PC-9 (cell line): ENCODE data around the gene ZNF266.

Experiments used
- CTCF ChIP-seq: fragments of 200-600 bp; sonication (generic); conservative IDR thresholded peaks from 2 replicates; pipeline ENCODE4 v1.6.1; 2017; ENCODE audit warnings: mixed run types, antibody characterized with exemption, mild to moderate bottlenecking, moderate library complexity
- EZH2 ChIP-seq: fragments of 200-600 bp; sonication (generic); IDR thresholded peaks from 2 replicates; pipeline ENCODE4 v1.8.0; 2017; ENCODE audit warnings: antibody characterized with exemption, low read depth

- no peak for TF ChIP-seq EZH2
- no peak for TF ChIP-seq CTCF
Observed at GRCh38 chr19:9406798-9407352, 28.5 kb downstream of the ZNF266 start.
